ENCODE measurements around the gene IZUMO4.

GRCh38 chr19:2063824-2064223 lies 32.9 kb upstream of the IZUMO4 start:
- no peak for TF ChIP-seq RELA (IDR thresholded peaks at IDR 0.05; ENCODE audit: borderline replicate concordance, partially characterized antibody)
- TF ChIP-seq POLR2A (IDR thresholded peaks at IDR 0.05; ENCODE audit: low read depth, low read length), result no peak
- TF ChIP-seq TCF7 (IDR thresholded peaks at IDR 0.05; ENCODE audit: borderline replicate concordance), result no peak
- TF ChIP-seq POLR2AphosphoS5 (IDR thresholded peaks at IDR 0.05; ENCODE audit: low read length), result no peak
- TF ChIP-seq CTCF (IDR thresholded peaks at IDR 0.05 in 2 of 3, conservative IDR thresholded peaks at IDR 0.05 in 1 of 3; ENCODE audit: control insufficient read depth in 2 of 3, extremely low read depth in 1 of 3, insufficient read depth in 1 of 3, low read depth in 3 of 3, low read length in 3 of 3), result no peak
- TF ChIP-seq POLR2AphosphoS2 (IDR thresholded peaks at IDR 0.05; ENCODE audit: low read depth, low read length), result no peak
- no peak for TF ChIP-seq KLF5 (IDR thresholded peaks at IDR 0.05; ENCODE audit: partially characterized antibody)
- no peak for TF ChIP-seq BHLHE40 (IDR thresholded peaks at IDR 0.05; ENCODE audit: borderline replicate concordance in 1 of 2, low read depth in 2 of 2, low read length in 1 of 2)
- TF ChIP-seq EP300 (IDR thresholded peaks at IDR 0.05; ENCODE audit: borderline replicate concordance in 1 of 2, control insufficient read depth in 1 of 2, low read depth in 2 of 2, low read length in 2 of 2), result no peak

Measured in GM12878 (cell line).